ENCODE results near the gene EEIG1.

Gene EEIG1

DNA sequence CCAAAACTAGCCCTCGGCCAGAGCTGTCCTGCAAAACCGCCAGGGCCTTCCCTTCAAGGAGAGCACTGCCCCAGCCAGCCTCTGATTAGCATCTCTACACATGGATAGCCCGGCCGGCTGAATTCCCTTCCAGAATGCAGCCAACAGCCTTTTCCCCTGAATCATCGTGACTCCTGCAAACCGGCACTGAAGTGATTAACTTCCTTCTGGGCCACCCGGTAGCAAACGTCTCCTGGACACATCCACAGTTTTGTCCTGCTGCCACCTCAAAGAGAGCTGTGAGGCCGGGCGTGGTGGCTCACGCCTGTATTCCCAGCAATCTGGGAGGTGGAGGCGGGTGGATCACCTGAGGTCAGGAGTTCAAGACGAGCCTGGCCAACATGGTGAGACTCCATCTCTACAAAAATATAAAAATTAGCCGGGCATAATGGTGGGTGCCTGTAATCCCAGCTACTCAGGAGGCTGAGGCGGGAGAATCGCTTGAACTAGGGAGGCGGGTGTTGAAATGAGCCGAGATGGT lies 21.1 kb upstream of the EEIG1 start:
- DNase-seq (ENCODE audit: extremely low read depth in 1 of 2, low read depth in 1 of 2), result no peak

DNA sequence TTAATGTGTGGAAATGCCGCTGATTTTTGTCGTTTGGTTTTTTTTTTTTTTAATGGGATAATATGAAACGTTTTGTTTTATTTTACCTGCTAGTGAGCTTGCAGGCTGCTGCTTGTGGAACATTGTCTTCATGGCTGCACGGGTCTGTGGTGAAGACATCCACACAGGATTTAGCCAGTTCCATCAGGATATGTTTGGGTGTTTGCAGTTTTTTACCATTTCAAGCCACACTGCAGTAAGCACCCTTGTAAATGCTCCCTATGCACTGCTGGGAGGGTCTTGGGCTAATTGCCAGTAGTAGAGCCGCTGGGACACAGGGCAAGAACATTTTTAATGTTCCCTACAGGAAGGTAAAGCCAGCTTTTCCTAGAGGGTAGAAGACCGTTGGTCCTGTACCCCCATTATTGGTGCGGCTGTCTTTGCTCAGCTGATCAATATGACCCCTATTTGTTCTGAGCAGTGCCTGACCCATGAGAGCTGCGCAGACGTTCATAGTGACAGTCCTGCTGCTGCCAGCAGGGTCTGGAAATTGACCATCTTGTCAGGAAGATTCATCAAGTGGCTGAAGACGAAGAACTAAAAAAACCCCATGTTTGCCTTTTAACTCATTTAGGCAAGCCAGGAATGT lies 20.5 kb upstream of the EEIG1 start:
- DNase-seq (ENCODE audit: extremely low read depth in 1 of 2, low read depth in 1 of 2), result no peak

DNA sequence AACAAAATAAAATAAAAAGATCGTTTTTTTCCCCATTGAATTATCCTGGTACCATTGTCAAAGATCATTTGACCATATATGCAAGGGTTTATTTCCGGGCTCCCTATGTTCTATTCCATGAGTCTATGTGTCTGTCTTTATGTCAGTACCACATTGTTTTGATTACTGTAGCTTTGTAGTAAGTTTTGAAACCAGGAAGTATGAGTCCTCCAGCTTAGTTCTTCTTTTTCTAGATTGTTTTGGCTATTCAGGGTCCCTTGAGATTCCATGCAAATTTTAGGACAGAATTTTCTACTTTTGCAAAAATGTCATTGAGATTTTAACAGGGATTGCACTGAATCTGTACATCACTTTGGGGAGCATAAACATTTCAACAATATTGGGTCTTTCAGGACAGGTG lies 18.7 kb upstream of the EEIG1 start:
- no peak for DNase-seq (ENCODE audit: extremely low read depth in 1 of 2, low read depth in 1 of 2)

- DNase-seq (ENCODE audit: extremely low read depth in 1 of 2, low read depth in 1 of 2), result no peak
Measured at GRCh38 chr9:127993721-127994120, 12.9 kb upstream of the EEIG1 start.

GRCh38 chr9:127991757-127992274 lies 11.0 kb upstream of the EEIG1 start:
- DNase-seq (ENCODE audit: extremely low read depth in 1 of 2, low read depth in 1 of 2), result no peak

- no peak for DNase-seq (ENCODE audit: extremely low read depth in 1 of 2, low read depth in 1 of 2)
Measured at GRCh38 chr9:127991017-127991756, 10.4 kb upstream of the EEIG1 start.

DNA sequence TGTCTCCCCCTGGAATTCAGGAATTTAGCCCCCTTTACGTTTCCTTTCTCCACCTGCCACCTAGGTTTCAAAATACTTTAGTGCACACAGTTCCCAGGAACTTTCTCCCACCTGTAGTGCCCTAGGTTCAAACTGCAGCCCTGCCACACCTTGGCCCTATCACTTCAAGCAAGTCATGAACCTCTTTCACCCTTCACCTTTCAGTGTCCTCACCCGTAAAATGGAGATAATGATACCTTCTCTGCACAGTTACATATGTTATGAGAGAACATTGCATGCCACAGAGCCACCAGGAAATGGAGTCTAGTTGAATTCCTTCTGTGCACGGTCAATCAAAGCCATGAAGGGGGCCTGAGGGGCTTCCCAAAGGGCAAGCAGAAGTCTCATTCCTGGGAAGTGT lies 9.8 kb upstream of the EEIG1 start:
- DNase-seq (ENCODE audit: extremely low read depth in 1 of 2, low read depth in 1 of 2), result no peak

- DNase-seq (ENCODE audit: extremely low read depth in 1 of 2, low read depth in 1 of 2), result no peak
Measured at GRCh38 chr9:127989094-127989493, 8.3 kb upstream of the EEIG1 start.

DNA sequence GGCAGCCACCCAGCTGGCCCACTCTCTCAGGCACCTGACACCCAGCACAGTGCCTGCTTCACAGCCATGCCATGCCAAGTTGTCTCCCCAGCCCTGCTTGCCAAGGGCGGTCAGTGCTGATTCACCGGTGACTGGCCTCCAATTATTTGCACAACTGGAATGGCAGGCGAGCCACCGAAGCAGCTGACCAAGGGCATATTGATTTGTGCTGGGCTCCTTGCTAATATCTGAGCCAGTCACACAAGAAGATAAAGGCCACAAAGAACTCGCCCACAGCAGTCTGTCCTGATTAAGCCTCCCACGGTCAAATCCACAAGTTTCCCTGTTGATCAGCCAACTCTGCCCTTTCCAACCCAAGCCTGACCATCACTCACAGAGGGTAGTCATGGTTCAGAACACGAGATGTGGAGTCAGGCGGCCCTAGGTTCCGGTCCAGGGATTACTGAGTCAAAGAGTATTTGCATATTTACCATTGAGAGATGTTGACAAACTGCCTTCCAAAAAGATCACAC lies 6.4 kb upstream of the EEIG1 start:
- DNase-seq (ENCODE audit: extremely low read depth in 1 of 2, low read depth in 1 of 2), result no peak

DNA sequence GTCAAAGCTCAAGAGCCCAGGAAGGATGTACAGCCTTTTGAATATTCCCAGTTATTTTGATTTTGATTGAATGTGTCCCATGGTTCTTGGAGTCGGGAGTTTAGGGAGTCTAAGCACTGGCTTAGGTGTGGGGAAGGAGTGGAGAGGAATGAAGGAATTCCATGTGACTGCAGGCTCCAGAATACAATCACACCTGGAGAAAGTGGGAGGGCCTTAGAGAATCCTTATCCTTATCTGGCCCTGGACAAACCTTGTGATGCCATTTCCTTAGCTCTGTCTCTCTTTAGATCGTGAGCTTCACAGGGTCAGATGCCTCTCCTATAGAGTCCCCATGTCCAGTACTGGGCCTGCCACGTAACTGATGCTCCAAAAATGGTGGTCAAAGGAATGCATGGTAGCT lies 4.2 kb upstream of the EEIG1 start:
- DNase-seq (ENCODE audit: extremely low read depth in 1 of 2, low read depth in 1 of 2), result no peak

GRCh38 chr9:127983847-127984289 lies 3.1 kb upstream of the EEIG1 start:
- no peak for DNase-seq (ENCODE audit: extremely low read depth in 1 of 2, low read depth in 1 of 2)

DNA sequence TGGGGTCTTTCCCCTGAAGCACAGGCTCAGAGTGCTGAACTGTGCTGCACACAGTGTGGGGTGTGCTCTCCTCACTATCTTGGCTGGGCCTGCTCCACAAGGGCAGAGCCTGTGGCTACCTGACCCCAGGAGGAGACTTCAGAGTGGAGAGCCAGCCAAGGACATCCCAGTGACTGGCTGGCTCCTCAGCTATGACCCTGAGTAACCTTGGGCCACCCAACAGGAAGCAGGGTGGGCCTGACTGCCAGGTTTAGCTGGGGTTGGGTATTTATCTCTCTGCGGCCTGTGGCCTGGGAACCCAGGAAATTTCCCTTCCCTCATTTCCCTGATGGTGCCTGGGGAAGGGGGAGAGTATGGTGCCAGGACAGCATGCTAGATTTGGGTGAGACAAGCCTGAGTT lies 2.1 kb upstream of the EEIG1 start:
- no peak for DNase-seq (ENCODE audit: extremely low read depth in 1 of 2, low read depth in 1 of 2)

DNA sequence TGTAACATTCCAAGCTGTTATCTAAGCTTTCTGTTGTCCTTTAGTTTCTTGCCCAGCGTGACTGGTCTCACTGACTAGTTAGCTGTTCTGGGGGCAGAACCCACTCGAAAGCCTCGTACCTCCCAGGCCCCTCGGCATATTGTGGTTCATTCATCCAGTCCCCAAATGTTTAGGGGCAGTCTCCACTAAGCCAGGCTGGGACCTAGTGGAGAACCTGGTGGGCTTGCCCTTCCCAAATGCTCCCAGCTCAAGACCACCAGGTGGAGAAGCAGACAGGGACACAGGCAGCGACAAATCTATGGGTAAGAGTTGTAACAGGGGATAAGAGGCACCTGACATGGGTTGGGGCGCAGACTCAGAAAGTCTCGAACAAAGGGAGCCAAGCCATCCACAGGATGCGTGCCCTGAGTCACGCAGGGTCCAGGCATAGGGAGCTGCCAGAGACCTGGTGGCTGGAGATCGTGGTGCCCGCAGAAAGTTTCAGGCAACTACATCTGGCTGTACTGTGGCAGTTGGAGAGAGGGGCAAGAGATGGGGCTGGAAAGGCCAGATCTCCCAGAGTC lies 851 bp upstream of the EEIG1 start:
- no peak for DNase-seq (ENCODE audit: extremely low read depth in 1 of 2, low read depth in 1 of 2)

- no peak for DNase-seq (ENCODE audit: extremely low read depth in 1 of 2, low read depth in 1 of 2)
Measured at GRCh38 chr9:127980060-127980705, 606 bp downstream of the EEIG1 start.

DNA sequence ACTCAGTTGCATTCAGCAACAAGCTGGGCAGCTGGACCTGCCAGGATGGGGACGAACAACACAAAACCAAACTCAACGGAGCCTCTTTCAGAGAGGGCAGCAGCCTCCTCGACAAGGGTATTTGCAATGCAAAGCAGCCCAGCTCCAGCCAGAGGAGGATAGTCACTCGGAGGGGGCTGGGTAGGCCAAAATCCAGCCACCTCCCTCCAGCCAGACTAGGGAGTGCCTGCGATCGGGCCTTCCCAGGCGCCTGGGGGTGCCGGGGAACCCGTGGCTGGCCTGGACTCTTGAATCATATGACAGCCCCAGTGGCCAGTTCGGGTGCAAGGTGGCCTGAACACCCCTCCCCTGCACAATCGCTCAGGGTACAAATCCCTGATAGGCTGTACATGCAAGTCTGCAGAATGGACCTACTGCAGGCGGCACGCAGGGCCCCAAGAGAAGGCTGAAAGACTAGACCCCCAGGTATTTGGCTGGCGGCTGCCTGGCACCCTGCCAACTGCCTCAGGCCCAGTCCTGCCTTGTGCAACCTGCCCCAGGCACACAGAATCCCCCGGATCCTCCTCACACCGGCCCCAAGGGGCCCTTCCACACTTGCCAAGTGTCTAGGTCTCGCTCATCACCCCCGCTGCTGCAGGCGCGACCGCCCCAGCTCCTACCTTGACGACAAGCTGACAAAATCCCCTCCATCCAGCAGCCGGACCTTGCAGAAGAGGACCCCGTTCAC lies 1.3 kb downstream of the EEIG1 start:
- no peak for DNase-seq (ENCODE audit: extremely low read depth in 1 of 2, low read depth in 1 of 2)

DNA sequence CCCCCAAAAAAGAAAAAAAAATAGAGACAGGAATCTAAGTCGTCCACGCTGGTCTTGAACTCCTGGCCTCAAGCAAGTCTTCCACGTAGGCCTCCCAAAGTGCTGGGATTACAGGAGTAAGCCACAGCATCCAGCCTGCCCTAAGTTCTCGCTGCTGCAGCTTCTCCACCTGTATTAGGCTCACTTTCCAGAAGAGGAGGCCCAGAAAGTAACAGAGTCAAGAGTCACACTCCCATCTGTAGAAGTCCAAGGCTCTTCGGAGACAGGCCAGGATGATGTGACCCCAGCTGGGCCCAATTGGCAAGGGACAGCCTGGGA lies 1.8 kb downstream of the EEIG1 start:
- DNase-seq (ENCODE audit: extremely low read depth in 1 of 2, low read depth in 1 of 2), result no peak

- DNase-seq (ENCODE audit: extremely low read depth in 1 of 2, low read depth in 1 of 2), result no peak
Measured at GRCh38 chr9:127977884-127978647, 2.7 kb downstream of the EEIG1 start.

GRCh38 chr9:127977009-127977883 lies 3.5 kb downstream of the EEIG1 start:
- no peak for DNase-seq (ENCODE audit: extremely low read depth in 1 of 2, low read depth in 1 of 2)

DNA sequence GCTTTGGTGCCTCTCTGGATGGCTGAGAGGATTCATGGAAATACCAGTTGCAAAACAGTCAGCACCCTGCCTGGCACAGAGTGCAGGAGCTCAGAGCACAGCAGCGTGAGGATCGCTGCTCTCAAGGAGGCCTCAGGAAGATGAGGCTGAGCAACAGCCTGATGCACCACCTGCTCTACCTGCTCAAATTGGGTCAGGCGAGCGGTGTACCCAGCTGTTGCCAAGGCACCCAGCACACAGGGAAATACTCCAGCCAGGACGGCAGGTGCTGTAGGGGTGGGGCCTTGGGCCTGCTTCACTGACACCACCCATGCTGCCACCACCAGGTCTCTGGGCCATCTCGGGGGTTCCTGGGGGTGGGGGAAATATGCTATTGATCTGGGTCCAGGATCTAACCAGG lies 4.3 kb downstream of the EEIG1 start:
- DNase-seq (ENCODE audit: extremely low read depth in 1 of 2, low read depth in 1 of 2), result no peak
